PFSK-1 (cell line): ENCODE results near the gene TP53AIP1.

ENCODE experiments used
- FOXP2 ChIP-seq: optimal IDR thresholded peaks from 2 replicates; pipeline ENCODE3; 2011; ENCODE audit warnings: borderline replicate concordance, control low read depth, inconsistent platforms; ENCODE audit not compliant: insufficient read depth; ENCODE audit errors: extremely low read length, extremely low read depth
- POLR2AphosphoS5 ChIP-seq: IDR thresholded peaks from 2 replicates; pipeline ENCODE4 v1.6.1; 2012; ENCODE audit warnings: low read depth, mild to moderate bottlenecking, control low read depth, low read length, moderate library complexity
- SIN3A ChIP-seq: IDR thresholded peaks from 2 replicates; pipeline ENCODE4 v1.6.1; 2012; ENCODE audit warnings: mild to moderate bottlenecking, low read length, moderate library complexity, borderline replicate concordance; ENCODE audit not compliant: insufficient read depth
- TAF1 ChIP-seq: IDR thresholded peaks from 2 replicates; pipeline ENCODE4 v1.6.1; 2012; ENCODE audit warnings: low read length, control low read depth, borderline replicate concordance; ENCODE audit not compliant: insufficient read depth
- TF ChIP-seq, protein P1 (sequence below), 2 experiments: IDR thresholded peaks; 2 replicates each; pipeline versions ENCODE4 v1.6.1 to v1.8.0; 2011 to 2012; ENCODE audit warnings: low read depth in 2 of 2, low read length in 2 of 2, control low read depth in 1 of 2, inconsistent platforms in 1 of 2, mild to moderate bottlenecking in 1 of 2, moderate library complexity in 1 of 2; ENCODE audit not compliant: insufficient read depth in 1 of 2

Gene TP53AIP1

GRCh38 chr11:128940603-128941002, 2.1 kb downstream of the TP53AIP1 start:
- no peak for TF ChIP-seq POLR2AphosphoS5
- TF ChIP-seq, protein P1, sequence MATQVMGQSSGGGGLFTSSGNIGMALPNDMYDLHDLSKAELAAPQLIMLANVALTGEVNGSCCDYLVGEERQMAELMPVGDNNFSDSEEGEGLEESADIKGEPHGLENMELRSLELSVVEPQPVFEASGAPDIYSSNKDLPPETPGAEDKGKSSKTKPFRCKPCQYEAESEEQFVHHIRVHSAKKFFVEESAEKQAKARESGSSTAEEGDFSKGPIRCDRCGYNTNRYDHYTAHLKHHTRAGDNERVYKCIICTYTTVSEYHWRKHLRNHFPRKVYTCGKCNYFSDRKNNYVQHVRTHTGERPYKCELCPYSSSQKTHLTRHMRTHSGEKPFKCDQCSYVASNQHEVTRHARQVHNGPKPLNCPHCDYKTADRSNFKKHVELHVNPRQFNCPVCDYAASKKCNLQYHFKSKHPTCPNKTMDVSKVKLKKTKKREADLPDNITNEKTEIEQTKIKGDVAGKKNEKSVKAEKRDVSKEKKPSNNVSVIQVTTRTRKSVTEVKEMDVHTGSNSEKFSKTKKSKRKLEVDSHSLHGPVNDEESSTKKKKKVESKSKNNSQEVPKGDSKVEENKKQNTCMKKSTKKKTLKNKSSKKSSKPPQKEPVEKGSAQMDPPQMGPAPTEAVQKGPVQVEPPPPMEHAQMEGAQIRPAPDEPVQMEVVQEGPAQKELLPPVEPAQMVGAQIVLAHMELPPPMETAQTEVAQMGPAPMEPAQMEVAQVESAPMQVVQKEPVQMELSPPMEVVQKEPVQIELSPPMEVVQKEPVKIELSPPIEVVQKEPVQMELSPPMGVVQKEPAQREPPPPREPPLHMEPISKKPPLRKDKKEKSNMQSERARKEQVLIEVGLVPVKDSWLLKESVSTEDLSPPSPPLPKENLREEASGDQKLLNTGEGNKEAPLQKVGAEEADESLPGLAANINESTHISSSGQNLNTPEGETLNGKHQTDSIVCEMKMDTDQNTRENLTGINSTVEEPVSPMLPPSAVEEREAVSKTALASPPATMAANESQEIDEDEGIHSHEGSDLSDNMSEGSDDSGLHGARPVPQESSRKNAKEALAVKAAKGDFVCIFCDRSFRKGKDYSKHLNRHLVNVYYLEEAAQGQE (IDR thresholded peaks at IDR 0.05; ENCODE audit: insufficient read depth in 1 of 2, low read depth in 2 of 2, low read length in 2 of 2): no peak
- no peak for TF ChIP-seq SIN3A
- TF ChIP-seq TAF1: no peak
- TF ChIP-seq FOXP2: no peak

DNA sequence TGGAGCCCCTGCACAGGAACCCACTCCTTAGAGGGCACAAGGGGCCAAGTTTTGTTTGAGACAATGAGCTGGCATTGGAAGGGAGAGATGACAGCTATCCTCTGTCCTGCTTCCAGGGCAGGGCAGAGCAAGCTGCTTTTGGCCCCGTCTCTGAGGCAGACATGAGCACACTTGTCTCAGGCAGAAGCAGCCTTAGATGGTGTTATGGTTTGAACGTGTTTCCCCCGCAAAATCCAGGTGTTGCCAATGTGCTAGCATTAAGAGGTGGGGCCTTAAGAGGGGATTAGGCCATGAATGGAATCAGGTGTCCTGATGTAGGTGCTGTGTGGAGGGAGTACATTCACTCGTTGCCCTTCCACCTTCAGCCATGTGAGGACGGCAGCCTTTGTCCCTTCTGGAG, 2.5 kb downstream of the TP53AIP1 start:
- TF ChIP-seq, protein P1 (IDR thresholded peaks at IDR 0.05; ENCODE audit: insufficient read depth in 1 of 2, low read depth in 2 of 2, low read length in 2 of 2): no peak
- no peak for TF ChIP-seq FOXP2
- TF ChIP-seq SIN3A: no peak

GRCh38 chr11:128939591-128939990, 3.1 kb downstream of the TP53AIP1 start:
- no peak for TF ChIP-seq TAF1
- TF ChIP-seq, protein P1 (IDR thresholded peaks at IDR 0.05; ENCODE audit: insufficient read depth in 1 of 2, low read depth in 2 of 2, low read length in 2 of 2): no peak
- no peak for TF ChIP-seq FOXP2
- no peak for TF ChIP-seq SIN3A
- TF ChIP-seq POLR2AphosphoS5: no peak

DNA sequence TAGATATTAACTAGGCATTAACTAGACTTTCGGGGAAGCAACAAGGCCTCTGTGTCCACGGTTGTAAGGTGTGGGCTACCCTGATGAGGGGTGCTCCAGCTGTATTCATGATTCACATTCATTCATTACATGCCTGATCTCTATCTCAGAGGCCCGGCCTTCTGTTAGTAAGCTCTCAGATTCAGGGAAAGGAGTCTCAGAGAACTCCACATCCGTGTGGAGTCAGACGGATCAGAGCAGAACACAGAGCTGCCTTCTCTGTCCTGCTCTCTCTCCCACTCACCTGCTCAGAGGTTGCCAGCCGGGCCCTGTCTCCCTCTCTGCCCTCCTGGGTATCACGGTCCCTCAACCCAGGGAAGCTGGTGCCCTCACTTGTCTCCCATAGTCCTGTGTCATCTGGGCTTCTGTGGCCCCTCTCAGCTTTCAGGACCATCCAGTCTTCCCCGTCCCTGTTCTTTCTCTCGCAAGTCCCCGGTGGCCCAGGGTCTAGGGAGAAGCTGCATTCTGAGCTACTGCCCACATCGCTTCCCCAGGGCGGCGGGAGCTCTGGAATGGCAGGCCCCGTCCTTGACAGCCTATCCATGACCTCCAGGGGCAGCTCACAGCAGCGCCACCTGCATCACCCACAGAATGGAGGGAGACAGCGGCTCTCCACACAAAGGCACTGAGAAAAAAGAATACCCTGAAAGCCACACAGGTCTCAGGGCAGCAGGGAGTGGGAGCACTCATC, 4.3 kb downstream of the TP53AIP1 start:
- TF ChIP-seq, protein P1 (IDR thresholded peaks at IDR 0.05; ENCODE audit: insufficient read depth in 1 of 2, low read depth in 2 of 2, low read length in 2 of 2): no peak
- no peak for TF ChIP-seq POLR2AphosphoS5
- TF ChIP-seq FOXP2: no peak
- no peak for TF ChIP-seq TAF1
- no peak for TF ChIP-seq SIN3A
